ENCODE data around the gene SCARB1.

DNA sequence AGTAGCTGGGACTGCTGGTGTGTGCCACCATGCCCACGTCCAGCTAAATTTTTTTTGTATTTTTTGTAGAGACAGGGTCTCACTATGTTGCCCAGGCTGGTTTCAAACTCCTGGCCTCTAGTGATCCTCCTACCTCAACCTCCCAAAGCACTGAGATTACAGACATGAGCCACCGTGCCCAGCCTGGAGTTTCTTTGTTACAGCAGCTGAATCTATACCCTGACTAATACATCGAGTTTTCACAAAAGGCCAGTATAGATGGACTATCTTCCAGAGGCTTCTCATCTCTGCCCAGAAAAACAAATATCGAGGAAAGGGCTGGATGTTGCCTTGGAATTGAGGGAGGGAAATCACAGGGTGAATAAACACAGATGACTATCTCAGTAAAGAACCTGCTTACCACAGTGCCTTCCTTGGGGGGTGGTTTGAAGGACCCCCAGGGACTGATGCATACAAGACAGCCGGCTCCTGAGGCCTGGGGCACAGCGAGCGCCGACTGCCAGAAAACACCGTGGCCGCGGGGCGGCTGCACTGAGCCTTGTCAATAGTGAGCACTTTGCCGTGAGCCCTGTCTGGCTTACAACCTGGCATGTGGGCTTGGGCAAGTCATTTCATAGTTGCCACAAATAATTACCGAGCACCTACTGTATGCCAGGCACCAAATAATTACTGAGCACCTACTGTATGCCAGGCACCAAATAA, 111.9 kb downstream of the SCARB1 start:
- no peak for TF ChIP-seq ZKSCAN1 (IDR thresholded peaks at IDR 0.05; ENCODE audit: low read depth, low read length)
- no peak for TF ChIP-seq ZNF133 (CRISPR knock-in tag; IDR thresholded peaks at IDR 0.05)
